Measurements from ENCODE around the gene F2RL1.
"Not testable (repeated sequence)": the region's sequence is repeated elsewhere in the genome, so short reads cannot be mapped to it uniquely, and the experiment has no call there.

F2RL1 gene

GRCh38 chr5:76849419-76850291, 30.8 kb downstream of the F2RL1 start, which contains the start of gene S100Z:
S100Z (plus strand) TSS chr5:76850014; CDS start chr5:76875360, 25,346 bp downstream.
- no peak for DNase-seq (ENCODE audit: low spot score)

DNA sequence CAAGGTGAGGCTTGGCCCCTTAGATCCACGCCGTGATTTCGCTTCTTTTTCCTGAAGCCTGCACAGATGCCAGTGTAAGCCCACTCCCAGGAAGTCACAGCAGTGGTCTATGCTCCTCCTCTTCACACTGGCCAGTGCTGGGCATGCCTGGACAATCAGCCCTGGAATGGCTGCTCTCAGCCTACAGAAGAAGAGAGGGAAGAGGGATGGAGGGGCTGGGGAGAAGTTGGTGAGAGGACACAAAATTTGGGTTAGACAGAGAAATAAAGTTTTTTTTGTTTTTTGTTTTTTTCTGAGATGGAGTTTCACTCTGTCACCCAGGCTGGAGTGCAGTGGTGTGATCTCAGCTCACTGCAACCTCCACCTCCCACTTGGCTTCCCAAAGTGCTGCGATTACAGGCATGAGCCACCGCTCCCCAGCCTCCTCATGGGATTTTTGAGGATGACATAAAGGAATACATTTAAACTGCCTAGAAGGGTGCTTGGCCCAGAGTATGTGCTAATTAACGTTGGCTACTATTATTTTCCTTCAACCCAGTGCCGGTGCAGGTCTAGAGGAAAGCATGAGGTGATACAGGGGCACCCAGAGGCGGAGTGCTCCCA, 31.8 kb downstream of the F2RL1 start:
- DNase-seq (ENCODE audit: low spot score), result no peak

GRCh38 chr5:76851728-76852369, 33.0 kb downstream of the F2RL1 start:
- no peak for DNase-seq (ENCODE audit: low spot score)

GRCh38 chr5:76852772-76853171, 33.9 kb downstream of the F2RL1 start:
- DNase-seq (ENCODE audit: low spot score), result no peak

DNA sequence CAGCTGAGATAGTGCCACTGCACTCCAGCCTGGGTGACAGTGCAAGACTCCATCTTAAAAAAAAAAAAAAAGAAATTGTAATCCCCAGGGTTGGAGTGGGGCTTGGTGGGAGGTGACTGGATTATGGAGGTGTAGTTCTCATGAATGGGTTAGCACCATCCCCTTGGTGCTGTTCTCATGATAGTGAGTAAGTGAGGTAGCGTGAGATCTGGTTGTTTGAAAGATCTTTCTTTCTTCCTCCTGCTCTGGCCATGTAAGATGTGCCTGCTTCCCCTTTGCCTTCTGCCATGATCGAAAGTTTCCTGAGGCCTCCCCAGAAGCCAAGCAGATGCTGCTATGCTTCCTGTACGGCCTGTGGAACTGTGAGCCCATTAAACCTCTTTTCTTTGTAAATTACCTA, 34.9 kb downstream of the F2RL1 start:
- not testable (repeated sequence) for DNase-seq (ENCODE audit: low spot score)

GRCh38 chr5:76854644-76855043, 35.8 kb downstream of the F2RL1 start:
- DNase-seq (ENCODE audit: low spot score), result no peak

GRCh38 chr5:76855501-76855900, 36.7 kb downstream of the F2RL1 start:
- DNase-seq (ENCODE audit: low spot score), result not testable (repeated sequence)

DNA sequence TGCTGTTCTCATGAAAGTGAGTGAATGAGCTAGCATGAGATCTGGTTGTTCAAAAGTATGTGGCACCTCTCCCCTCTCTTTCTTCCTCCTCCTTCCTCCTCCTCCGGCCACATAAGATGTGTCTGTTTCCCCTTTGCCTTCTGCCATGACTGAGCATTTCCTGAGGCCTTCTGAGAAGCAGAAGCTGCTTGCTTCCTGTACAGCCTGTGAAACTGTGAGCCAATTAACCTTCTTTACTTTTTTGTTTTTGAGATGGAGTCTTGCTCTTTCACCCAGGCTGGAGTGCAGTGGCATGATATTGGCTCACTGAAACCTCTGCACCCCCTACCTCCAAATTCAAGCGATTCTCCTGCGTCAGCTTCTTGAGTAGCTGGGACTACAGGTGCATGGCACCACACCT, 37.1 kb downstream of the F2RL1 start:
- DNase-seq (ENCODE audit: low spot score), result no peak

DNA sequence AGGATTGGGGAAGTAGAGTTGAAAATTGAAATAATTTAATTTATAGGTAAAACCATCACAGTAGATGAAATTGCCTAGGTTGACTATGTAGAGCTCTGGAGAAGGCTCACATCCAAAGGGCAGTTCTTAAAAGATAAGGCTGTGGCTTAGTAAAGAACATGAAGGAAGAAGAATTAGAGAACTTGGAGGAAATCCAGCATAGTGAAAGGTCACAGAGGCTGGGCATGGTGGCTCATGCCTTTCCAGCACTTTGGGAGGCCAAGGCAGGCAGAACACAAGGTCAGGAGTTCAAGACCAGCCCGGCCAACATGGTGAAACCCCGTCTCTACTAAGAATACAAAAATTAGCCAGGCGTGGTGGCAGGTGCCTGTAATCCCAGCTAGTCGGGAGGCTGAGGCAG, 38.0 kb downstream of the F2RL1 start:
- not testable (repeated sequence) for DNase-seq (ENCODE audit: low spot score)

DNA sequence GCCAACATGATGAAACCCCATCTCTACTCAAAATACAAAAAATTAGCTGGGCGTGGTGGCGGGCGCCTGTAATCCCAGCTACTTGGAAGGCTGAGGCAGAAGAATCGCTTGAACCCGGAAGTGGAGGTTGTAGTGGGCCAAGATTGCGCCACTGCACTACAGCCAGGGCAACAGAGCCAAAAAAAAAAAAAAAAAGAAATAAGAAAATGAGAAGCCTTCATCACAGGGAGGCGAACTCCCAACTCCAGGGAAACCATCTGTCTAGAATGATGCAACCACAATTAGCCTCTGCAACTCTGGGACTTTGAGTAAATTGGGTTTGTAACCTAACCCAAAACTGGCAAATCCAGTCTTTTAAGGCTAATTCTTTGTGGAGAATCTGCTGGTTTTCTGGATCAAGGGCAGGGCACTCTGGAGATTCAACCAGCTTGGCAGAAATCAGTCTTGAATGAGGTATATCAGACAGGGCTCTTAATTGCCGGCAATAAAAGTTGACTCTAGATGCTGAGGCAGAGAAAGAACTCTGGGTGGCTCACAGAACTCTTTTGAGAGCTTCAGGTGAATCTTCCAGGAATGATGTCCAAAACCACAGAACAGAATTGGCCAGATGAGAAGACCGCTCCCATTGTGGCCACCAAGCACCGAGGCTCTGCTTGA, 40.9 kb downstream of the F2RL1 start:
- DNase-seq (ENCODE audit: low spot score), result no peak

- no peak for DNase-seq (ENCODE audit: low spot score)
Observed at GRCh38 chr5:76861612-76862011, 42.8 kb downstream of the F2RL1 start.

DNA sequence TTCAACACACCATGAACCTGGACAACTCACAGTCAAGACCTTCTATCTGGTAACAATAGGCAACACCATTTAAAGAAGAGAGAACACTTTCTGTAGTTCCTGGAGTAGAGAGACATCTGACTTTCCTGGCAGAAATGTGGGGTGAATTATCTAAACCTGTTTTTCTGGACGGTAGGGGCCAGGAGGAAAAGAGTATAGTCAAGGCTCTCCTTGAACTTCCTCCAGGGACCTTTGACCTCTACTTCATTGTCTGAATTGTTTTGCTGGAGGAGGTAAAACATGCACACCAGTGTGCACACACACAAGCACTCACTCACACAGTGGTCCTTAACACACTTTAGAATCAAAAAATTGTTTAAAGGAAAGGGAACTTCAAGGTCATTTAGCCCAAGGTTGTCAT, 44.2 kb downstream of the F2RL1 start:
- DNase-seq (ENCODE audit: low spot score), result no peak

GRCh38 chr5:76866503-76866902, 47.7 kb downstream of the F2RL1 start:
- DNase-seq (ENCODE audit: low spot score), result no peak

- no peak for DNase-seq (ENCODE audit: low spot score)
Observed at GRCh38 chr5:76867038-76867437, 48.2 kb downstream of the F2RL1 start.

- peak; percentile 71 for DNase-seq (ENCODE audit: low spot score)
Observed at GRCh38 chr5:76867827-76868693, 49.2 kb downstream of the F2RL1 start.

GRCh38 chr5:76870046-76870445, 51.2 kb downstream of the F2RL1 start:
- DNase-seq (ENCODE audit: low spot score), result no peak

- DNase-seq (ENCODE audit: low spot score), result no peak
Observed at GRCh38 chr5:76874088-76874581, 55.3 kb downstream of the F2RL1 start.

Measured in GM03348 (cell line).